Hematopoietic multipotent progenitor cell treated with erythropoietin and hydrocortisone succinate and interleukin-3 and kit ligand, for 15 days (in vitro differentiated cells): ENCODE measurements around the gene CAMSAP3.

Experiments used
- DNase-seq: peaks from one replicate; pipeline ENCODE4 v3.0.0-alpha.2; 2015; ENCODE audit warnings: low spot score

The CAMSAP3 gene

GRCh38 chr19:7635670-7636069 lies 40.0 kb downstream of the CAMSAP3 start:
- DNase-seq, result no peak

DNA sequence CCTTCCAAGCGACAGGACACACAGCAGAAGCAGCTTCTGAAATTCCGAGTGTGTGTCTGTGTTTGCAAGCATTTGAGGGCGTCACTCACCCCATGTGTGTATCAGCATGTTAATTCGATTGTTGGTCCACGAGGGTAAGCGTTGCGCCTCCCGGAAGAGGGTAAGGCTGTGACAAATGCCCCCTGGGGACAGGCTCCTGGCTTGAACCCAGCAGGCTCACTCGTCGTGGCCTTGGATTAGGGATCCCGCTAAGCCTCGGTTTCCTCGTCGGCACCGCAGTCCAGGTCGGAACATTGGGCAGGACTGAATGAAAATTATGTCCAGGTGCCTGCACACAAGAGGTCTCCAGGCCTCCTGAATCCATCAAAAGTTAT lies 40.6 kb downstream of the CAMSAP3 start:
- DNase-seq, result no peak

- DNase-seq, result peak; percentile 84
Observed at GRCh38 chr19:7636691-7637373, 41.2 kb downstream of the CAMSAP3 start, which contains the start of gene STXBP2. TSS of gene STXBP2 (plus strand) at chr19:7637110. CDS start at chr19:7637150, 40 bp downstream.

- DNase-seq, result peak; percentile 62
Observed at GRCh38 chr19:7637374-7638256, 42.0 kb downstream of the CAMSAP3 start.

- DNase-seq, result no peak
Observed at GRCh38 chr19:7638802-7639465, 43.3 kb downstream of the CAMSAP3 start.

DNA sequence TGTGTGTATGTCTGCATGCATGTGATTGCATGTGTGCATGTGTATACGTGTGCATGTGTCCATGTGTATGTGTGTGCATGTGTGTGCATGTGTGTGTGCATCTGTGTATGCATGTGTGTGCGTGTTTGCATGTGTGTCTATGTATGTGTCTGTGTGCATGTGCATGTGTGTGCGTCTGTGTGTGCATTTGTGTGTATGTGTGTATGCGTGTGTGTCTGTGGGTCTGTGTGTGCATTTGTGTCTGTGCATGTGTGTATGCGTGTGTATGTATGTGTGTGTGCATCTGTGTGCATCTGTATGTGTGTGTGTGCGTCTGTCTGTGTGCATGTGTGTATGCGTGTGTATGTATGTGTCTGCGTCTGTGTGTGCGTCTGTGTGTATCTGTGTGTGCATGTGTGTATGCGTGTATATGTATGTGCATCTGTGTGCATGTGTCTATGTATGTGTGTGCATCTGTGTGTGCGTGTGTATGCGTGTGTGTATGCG lies 44.2 kb downstream of the CAMSAP3 start:
- DNase-seq, result no peak

GRCh38 chr19:7640803-7641202 lies 45.1 kb downstream of the CAMSAP3 start:
- DNase-seq, result no peak

- DNase-seq, result no peak
Observed at GRCh38 chr19:7641290-7642276, 45.9 kb downstream of the CAMSAP3 start.

- DNase-seq, result no peak
Observed at GRCh38 chr19:7642295-7643030, 46.8 kb downstream of the CAMSAP3 start.

- DNase-seq, result no peak
Observed at GRCh38 chr19:7643031-7643415, 47.4 kb downstream of the CAMSAP3 start.

GRCh38 chr19:7643629-7644549 lies 48.2 kb downstream of the CAMSAP3 start:
- DNase-seq, result peak; percentile 48

DNA sequence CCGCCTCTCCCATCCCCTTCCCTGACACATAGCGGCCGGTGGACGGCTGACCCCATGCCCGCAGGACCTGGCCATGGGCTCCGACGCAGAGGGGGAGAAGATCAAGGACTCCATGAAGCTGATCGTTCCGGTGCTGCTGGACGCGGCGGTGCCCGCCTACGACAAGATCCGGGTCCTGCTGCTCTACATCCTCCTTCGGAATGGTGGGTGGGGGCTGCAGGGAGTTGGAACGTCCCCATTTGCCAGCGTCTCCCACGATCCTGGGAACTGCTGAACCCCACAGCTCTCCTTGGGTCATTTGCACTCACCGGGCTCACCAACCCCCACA lies 48.9 kb downstream of the CAMSAP3 start:
- DNase-seq, result no peak

- DNase-seq, result no peak
Observed at GRCh38 chr19:7645163-7645562, 49.5 kb downstream of the CAMSAP3 start.

- no peak for DNase-seq
Observed at GRCh38 chr19:7645656-7646425, 50.2 kb downstream of the CAMSAP3 start.

- no peak for DNase-seq
Observed at GRCh38 chr19:7646426-7646700, 50.7 kb downstream of the CAMSAP3 start.

DNA sequence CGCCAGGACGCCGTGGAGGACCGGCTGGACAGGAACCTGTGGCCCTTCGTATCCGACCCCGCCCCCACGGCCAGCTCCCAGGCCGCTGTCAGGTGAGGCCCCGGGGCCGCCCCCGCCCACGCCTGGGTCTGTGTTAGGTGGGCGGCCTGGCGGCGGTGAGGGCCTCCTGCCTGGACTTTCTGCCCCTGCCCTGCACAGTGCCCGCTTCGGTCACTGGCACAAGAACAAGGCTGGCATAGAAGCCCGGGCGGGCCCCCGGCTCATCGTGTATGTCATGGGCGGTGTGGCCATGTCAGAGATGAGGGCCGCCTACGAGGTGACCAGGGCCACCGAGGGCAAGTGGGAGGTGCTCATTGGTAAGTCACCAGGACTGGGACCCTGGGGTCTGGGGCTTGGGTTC lies 51.5 kb downstream of the CAMSAP3 start:
- no peak for DNase-seq

DNA sequence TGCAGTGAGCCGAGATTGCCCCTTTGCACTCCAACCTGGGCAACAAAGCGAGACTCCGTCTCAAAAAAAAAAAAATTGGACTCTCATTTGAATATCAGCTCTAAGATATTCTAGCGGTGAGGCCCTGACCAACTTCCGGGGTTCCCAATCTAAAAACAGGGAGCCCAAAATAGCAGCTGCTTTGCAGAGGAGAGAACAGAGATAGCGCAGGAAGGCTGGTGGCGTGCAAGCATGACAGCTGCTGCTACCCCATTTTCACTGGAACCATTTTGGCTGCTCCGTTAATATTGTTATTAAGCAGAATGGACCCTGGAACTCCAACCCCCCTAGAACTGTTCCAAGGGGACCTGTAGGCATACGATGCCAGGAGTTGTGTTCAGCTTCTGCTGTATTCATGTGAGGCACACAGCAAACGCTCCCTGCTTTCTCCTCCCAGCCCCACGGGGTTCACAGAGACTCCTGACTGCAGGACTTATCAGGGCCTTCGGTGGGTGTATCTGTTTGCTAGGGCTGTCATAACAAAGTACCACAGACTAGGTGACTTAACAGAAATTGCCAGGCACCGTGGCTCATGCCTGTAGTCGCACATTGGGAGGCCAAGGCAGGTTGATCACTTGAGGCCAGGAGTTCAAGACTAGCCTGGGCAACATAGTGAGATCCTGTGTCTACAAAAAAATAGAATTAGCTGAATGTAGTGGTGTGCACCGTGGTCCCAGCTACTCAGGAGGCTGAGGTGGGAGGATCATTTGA lies 52.8 kb downstream of the CAMSAP3 start:
- peak; percentile 63 for DNase-seq

GRCh38 chr19:7650148-7650547 lies 54.5 kb downstream of the CAMSAP3 start:
- DNase-seq, result no peak
